LHCN-M2 (cell line): ENCODE results near the gene FOSL1. TPM values are rescaled to one million over a fixed set of nuclear protein-coding genes. Genes with fewer than 3 reads are reported as not detected.
"Not testable (repeated sequence)": the region's sequence is repeated elsewhere in the genome, so short reads cannot be mapped to it uniquely, and the experiment has no call there.

Source experiments
- DNase-seq: peaks from one replicate; pipeline ENCODE4 v3.0.0-alpha.2; 2012; ENCODE audit warnings: low read depth
- total RNA-seq: library from RNA; depleted of rRNA; stranded (reverse); fragments of >200 nt; gene quantifications from 2 replicates; pipeline ENCODE4 v1.2.3, GENCODE V29; 2014; rRNA removed

The FOSL1 gene
- total RNA-seq, 1 experiment from 2014 or later = 266 TPM

- DNase-seq = no peak
Measured at GRCh38 chr11:65853246-65853979, 46.8 kb downstream of the FOSL1 start.

GRCh38 chr11:65852508-65853245, 47.5 kb downstream of the FOSL1 start:
- no peak for DNase-seq

GRCh38 chr11:65851811-65852507, 48.2 kb downstream of the FOSL1 start:
- no peak for DNase-seq

- no peak for DNase-seq
Measured at GRCh38 chr11:65851083-65851579, 49.1 kb downstream of the FOSL1 start.

GRCh38 chr11:65850217-65851082, 49.7 kb downstream of the FOSL1 start:
- DNase-seq = no peak

- no peak for DNase-seq
Measured at GRCh38 chr11:65849771-65850216, 50.4 kb downstream of the FOSL1 start.

- no peak for DNase-seq
Measured at GRCh38 chr11:65849366-65849765, 50.8 kb downstream of the FOSL1 start.

GRCh38 chr11:65848693-65849092, 51.5 kb downstream of the FOSL1 start:
- DNase-seq = not testable (repeated sequence)

- DNase-seq = no peak
Measured at GRCh38 chr11:65847746-65848145, 52.4 kb downstream of the FOSL1 start.

- no peak for DNase-seq
Measured at GRCh38 chr11:65844231-65844872, 55.8 kb downstream of the FOSL1 start.

GRCh38 chr11:65843811-65844210, 56.4 kb downstream of the FOSL1 start:
- no peak for DNase-seq

- no peak for DNase-seq
Measured at GRCh38 chr11:65842144-65842543, 58.0 kb downstream of the FOSL1 start.

Other genes with a start within 250 kb of the FOSL1 start
- 26.5 and 34.0 TPM in 2 replicates for gene RELA, start 237.5 kb downstream of the FOSL1 start, total RNA-seq
- 43.1 and 47.6 TPM in 2 replicates for gene KAT5, start 188.1 kb downstream of the FOSL1 start, total RNA-seq
- 76.4 and 87.5 TPM in 2 replicates for gene RNASEH2C, start 179.6 kb downstream of the FOSL1 start, total RNA-seq
- 12.8 and 14.1 TPM in 2 replicates for gene AP5B1, start 119.4 kb downstream of the FOSL1 start, total RNA-seq
- not detected in 2 replicates for gene OVOL1, start 113.3 kb downstream of the FOSL1 start, total RNA-seq
- gene SNX32, start 66.4 kb downstream of the FOSL1 start, total RNA-seq = 0.45 and 0.69 TPM in 2 replicates
- 1,867 and 1,951 TPM in 2 replicates for gene CFL1, start 42.2 kb downstream of the FOSL1 start, total RNA-seq
- 49.4 and 51.7 TPM in 2 replicates for gene MUS81, start 40.0 kb downstream of the FOSL1 start, total RNA-seq
- gene EFEMP2, start 27.6 kb downstream of the FOSL1 start, total RNA-seq = 217 and 228 TPM in 2 replicates
- 0.40 TPM in 1 of 2 replicates, not detected in the other for gene CTSW, start 20.6 kb downstream of the FOSL1 start, total RNA-seq
- 165 and 171 TPM in 2 replicates for gene FIBP, start 11.9 kb downstream of the FOSL1 start, total RNA-seq
- 91.2 and 95.5 TPM in 2 replicates for gene CCDC85B, start 9.7 kb downstream of the FOSL1 start, total RNA-seq
- 57.1 and 69.1 TPM in 2 replicates for gene C11orf68, start 18.7 kb upstream of the FOSL1 start, total RNA-seq
- gene DRAP1, start 19.0 kb upstream of the FOSL1 start, total RNA-seq = 375 and 383 TPM in 2 replicates
- 0.06 TPM in 1 of 2 replicates, not detected in the other for gene TSGA10IP, start 45.1 kb upstream of the FOSL1 start, total RNA-seq
- gene SART1, start 61.3 kb upstream of the FOSL1 start, total RNA-seq = 36.0 and 45.7 TPM in 2 replicates
- 47.0 and 53.3 TPM in 2 replicates for gene EIF1AD, start 101.8 kb upstream of the FOSL1 start, total RNA-seq
- 67.8 and 70.4 TPM in 2 replicates for gene BANF1, start 102.1 kb upstream of the FOSL1 start, total RNA-seq
- not detected in 2 replicates for gene CST6, start 111.6 kb upstream of the FOSL1 start, total RNA-seq
- 0.75 and 1.8 TPM in 2 replicates for gene CATSPER1, start 126.1 kb upstream of the FOSL1 start, total RNA-seq
- not detected in 2 replicates for gene GAL3ST3, start 148.8 kb upstream of the FOSL1 start, total RNA-seq
- gene SF3B2, start 152.0 kb upstream of the FOSL1 start, total RNA-seq = 156 and 163 TPM in 2 replicates
- 26.0 and 30.0 TPM in 2 replicates for gene PACS1, start 169.9 kb upstream of the FOSL1 start, total RNA-seq